GM12873 (cell line): ENCODE data around the gene SAP30BP.

Experiments
- TF ChIP-seq, protein P1 (sequence below): IDR thresholded peaks from 2 replicates; pipeline ENCODE4 v1.5.1; 2012; ENCODE audit warnings: low read depth, mild to moderate bottlenecking, moderate library complexity, low read length, control low read depth; ENCODE audit not compliant: insufficient read depth; ENCODE audit errors: missing control alignments

SAP30BP gene

DNA sequence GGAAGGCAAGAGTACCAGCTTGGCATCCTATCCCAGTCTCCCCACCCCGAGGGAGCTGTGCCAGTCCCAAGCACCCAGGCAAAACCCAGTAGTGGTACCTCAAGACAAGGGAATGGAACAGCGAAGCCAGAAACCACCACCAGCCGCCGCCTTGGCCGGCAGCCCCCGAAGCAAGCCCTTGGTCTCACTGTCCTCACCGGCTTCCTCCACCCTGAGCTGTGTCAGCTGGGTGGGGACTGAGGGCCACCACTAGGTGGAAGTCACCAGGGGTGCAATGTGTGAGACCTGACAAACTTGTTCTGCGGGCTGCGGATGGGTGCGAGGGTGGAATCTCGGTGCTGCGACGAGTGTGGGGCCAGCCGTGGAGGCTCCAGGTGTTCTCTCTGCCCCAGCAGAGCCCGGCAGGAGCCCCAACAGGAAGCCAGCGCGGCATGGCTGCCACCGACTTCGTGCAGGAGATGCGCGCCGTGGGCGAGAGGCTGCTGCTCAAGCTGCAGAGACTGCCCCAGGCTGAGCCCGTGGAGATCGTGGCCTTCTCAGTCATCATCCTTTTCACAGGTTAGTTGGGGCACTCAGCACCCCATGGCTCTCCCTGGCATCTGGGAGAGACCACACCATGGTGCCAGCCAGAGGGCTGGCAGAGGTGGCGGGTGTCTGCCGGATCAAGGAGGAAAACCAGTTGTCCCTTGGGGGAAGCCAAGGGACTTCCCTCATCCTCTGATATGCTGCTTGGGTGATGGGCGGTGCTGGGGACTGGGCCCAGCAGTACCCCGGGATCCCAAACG, 27.2 kb upstream of the SAP30BP start:
- TF ChIP-seq, protein P1, sequence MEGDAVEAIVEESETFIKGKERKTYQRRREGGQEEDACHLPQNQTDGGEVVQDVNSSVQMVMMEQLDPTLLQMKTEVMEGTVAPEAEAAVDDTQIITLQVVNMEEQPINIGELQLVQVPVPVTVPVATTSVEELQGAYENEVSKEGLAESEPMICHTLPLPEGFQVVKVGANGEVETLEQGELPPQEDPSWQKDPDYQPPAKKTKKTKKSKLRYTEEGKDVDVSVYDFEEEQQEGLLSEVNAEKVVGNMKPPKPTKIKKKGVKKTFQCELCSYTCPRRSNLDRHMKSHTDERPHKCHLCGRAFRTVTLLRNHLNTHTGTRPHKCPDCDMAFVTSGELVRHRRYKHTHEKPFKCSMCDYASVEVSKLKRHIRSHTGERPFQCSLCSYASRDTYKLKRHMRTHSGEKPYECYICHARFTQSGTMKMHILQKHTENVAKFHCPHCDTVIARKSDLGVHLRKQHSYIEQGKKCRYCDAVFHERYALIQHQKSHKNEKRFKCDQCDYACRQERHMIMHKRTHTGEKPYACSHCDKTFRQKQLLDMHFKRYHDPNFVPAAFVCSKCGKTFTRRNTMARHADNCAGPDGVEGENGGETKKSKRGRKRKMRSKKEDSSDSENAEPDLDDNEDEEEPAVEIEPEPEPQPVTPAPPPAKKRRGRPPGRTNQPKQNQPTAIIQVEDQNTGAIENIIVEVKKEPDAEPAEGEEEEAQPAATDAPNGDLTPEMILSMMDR: peak; percentile 9

DNA sequence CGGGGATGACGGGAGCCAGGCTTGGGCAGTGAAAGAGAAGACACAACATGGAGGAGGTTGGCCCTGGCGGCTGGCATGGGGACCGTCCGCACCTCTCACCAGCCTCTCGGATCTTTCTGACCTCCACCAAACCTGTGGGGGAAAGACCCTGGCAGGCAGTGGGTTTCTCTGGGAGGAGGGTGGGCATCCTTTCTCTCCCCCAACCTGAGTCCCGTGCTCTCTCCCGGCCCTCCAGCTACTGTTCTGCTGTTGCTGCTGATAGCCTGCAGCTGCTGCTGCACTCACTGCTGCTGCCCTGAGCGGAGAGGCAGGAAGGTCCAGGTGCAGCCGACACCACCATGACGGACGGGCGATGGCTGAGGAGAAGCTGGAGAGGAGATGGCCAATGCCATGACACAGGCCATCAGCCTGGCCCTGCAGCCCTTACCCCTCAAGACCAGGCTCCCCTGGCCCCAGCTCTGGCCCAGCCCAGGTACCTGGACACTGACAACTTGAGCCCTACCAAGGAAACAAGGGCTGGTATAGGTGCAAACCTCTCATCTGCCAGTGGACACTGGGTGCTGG, 26.5 kb upstream of the SAP30BP start:
- TF ChIP-seq, protein P1: no peak

DNA sequence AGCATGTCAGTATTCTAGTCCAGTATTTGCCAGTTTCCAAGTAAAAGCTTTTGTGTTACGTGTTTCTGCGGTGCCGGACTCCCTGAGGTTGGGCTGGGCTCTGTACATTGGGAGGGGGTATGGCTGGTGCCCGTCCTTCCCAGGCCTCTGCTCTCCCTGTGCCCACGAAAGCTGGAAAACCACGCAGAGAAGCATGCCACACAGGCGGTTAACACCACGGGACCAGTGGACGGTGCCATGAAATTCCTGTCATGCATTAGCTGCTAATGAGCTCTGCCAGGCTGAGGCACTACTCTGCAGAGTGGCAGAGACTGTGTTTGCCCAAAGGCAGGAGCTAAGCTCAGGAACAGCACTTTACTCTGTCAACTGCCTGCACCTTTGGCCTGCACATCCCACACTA, 25.8 kb upstream of the SAP30BP start:
- TF ChIP-seq, protein P1: no peak

DNA sequence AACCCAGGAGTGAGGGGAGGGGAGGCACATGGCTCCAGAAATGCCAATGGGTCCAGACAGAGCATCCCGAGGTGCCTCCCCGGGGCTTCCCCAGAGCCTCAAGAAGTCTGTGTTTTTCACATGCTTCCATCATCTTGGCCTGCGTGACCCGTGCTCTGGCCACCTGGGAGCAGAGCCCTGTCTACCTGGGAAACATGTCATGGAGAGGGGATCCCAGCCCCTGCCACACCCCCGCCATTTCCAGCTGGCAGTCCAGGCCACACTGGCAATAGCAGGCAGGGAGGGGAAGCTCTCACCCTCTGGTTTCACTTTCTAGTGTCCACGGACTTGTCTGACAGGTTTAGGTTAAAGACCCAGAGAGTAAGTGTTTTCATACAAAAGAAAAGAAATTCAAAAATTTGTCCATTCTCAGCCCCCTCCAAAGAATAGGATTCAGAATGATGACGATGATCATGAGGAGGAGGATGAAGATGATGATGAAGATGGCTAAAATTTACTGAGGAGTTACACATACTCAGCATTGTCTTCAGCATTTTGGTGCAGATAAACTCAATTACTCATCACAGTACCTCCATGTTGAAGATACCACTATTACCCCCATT, 24.9 kb upstream of the SAP30BP start:
- TF ChIP-seq, protein P1: no peak

DNA sequence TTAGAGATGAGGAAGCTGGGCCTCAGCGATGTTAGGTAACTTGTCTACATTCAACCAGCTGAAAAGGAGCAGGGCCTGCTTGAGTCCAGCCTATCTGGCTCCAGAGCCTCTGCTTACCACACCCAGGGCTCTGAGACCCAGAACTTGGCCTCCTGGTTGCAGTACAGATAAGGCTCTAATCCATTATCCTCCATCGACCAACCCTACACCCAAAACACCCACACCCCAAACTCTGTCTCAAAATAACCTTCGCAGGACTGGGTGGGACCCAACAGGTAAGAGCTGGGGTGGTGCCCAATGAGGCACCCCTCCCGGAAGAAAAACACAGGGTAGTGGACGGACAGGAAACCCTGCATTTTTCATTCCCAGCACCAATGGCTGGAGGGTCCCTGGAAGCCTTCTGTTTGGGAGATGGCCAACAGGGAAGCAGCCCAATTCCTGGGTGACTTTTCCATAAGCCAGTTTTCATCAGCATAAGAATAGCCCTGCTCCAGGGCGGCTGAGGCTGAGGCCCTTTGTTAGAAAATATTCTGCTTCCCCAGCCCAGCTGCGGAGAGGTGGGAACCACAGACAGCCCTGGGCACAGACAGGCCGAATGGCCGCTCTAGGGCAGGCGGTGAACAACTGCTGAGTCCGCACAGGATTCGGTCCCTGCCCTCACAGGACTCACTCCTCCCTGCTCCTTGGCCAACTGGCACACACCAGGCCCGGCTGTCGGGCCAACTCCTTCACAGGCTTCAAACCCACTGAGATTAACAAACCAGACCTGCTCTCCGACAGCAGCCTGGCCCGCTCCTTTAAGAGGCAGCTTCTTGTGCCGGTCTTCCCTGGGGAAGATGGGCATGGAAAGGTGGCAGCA, 24.1 kb upstream of the SAP30BP start:
- TF ChIP-seq, protein P1: no peak

DNA sequence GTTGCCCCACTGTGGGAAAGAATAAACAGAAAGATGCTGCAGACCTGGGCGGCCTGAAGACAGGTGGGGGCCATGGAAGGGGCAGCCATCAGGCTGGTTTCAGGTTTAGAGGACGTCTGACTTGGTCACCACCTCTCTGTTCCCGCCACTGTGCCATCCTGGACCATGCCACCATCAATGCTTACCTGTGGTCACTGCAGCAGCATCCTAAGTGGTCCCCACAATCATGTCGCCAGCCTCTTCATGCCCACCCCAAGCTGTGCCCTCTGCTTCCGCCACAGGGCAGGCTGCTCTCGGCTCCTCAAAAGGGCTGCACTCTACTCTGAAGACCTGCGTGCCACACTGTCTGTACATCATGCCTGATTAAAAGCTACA, 23.5 kb upstream of the SAP30BP start:
- TF ChIP-seq, protein P1: no peak

DNA sequence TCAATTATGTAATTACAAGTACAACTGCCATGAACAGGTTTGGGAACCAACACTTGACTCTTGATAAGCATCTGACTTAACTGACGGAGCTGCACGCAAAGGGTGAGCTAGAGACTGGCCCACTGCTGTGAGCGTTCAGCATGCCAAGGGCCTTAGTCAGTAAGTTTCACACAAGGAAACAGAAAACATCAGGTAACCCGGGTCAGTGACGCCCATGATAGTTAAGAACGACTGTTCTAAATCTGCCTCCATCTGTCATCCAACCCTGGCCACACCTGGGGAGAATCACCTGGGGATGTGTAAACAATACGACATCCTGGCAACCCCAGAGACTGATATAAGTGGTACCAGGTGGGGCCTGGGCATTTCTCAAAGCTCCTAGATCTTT, 21.6 kb upstream of the SAP30BP start:
- TF ChIP-seq, protein P1: no peak
